ENCODE results near the gene VASN. TPM values are rescaled to one million over a fixed set of nuclear protein-coding genes. Genes with fewer than 3 reads are reported as not detected.

Gene VASN
- total and polyA plus RNA-seq, 3 experiments from 2014 or later: 0.31 TPM; not detected in 2

- POLR2A ChIA-PET: interaction anchor here (0.9 kb wide), 1 partner anchor 73 kb away, joined by 7 read pairs; the partner anchor contains the start of gene TFAP4
- H3K27ac Mint-ChIP-seq: peak overlapping the region in 6 of 8 donors; percentile 38 to 87 (median 62)
Observed at GRCh38 chr16:4345836-4346781, 25.5 kb upstream of the VASN start.

DNA sequence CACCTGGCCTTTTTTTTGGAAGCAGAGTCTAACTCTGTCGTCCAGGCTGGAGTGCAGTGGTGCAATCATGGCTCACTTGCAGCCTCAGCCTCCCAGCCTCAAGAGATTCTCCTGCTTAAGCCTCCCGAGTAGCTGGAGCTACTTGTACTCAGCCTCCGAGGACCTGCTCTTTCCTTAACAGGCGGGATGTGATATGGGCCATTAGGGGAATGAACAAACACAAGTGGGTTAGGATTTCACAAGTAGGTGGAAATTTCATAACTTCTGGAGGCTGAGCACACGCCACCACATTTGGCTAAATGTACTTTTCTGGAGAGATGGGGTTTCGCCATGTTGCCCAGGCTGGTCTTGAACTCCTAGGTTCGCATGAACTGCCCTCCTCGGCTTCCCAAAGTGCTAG, 24.6 kb upstream of the VASN start:
- Mint-ChIP-seq H3K9me3 (no peaks in the 10 kb centered on the region), H3K36me3 (peaks cover 0 to 13% (median 0%) of the 10 kb centered on the region in 3 donors), H3K4me3 (peak overlapping the region in 2 of 7 donors; percentile 19 to 60), H3K27ac (peak overlapping the region in 2 of 8 donors; percentile 14 to 41), H3K27me3 (no peaks in the 10 kb centered on the region), H3K4me1 (peaks cover 24 to 59% (median 34%) of the 10 kb centered on the region in 3 donors)
- CTCF ChIA-PET: interaction anchor here (1.4 kb wide), 1 partner anchor 17 kb away, joined by 4 read pairs; no protein-coding TSS in a partner anchor
- H3K4me1 ChIP-seq (ENCODE audit: insufficient read depth, low read length): peaks cover 16% of the 10 kb centered on the region
- H3K27me3 ChIP-seq (ENCODE audit: insufficient read depth, low read length, poor library complexity, severe bottlenecking): no peaks in the 10 kb centered on the region
- H3K4me3 ChIP-seq (ENCODE audit: low read length): no peak overlapping the region
- no peaks in the 10 kb centered on the region for H3K9me3 ChIP-seq (ENCODE audit: low read length)
- DNase-seq: no peak
- POLR2A ChIA-PET: no interaction called here
- H3K27ac ChIP-seq (ENCODE audit: low read depth, low read length): no peak overlapping the region
- H3K36me3 ChIP-seq (ENCODE audit: insufficient read depth, low read length): no peaks in the 10 kb centered on the region

More at GRCh38 chr16:4345836-4346781, 25.5 kb upstream of the VASN start:
- no peaks in the 10 kb centered on the region for H3K36me3 ChIP-seq (ENCODE audit: insufficient read depth, low read length)
- no peaks in the 10 kb centered on the region for H3K9me3 ChIP-seq (ENCODE audit: low read length)
- Mint-ChIP-seq H3K27me3 (no peaks in the 10 kb centered on the region), H3K4me1 (peaks cover 20 to 51% (median 27%) of the 10 kb centered on the region in 3 donors), H3K36me3 (peaks cover 0 to 12% (median 0%) of the 10 kb centered on the region in 3 donors), H3K4me3 (peak overlapping the region in 2 of 7 donors; percentile 44 to 48), H3K9me3 (no peaks in the 10 kb centered on the region)
- no peak overlapping the region for H3K4me3 ChIP-seq (ENCODE audit: low read length)
- H3K27ac ChIP-seq (ENCODE audit: low read depth, low read length): no peak overlapping the region
- no peaks in the 10 kb centered on the region for H3K27me3 ChIP-seq (ENCODE audit: insufficient read depth, low read length, poor library complexity, severe bottlenecking)
- CTCF ChIA-PET: interaction anchor here (0.8 to 1.4 kb wide), 3 partner anchors 13 to 92 kb away, joined by 3 to 4 read pairs (median 3); no protein-coding TSS in a partner anchor
- DNase-seq: no peak
- H3K4me1 ChIP-seq (ENCODE audit: insufficient read depth, low read length): peaks cover 9% of the 10 kb centered on the region

- ChIA-PET CTCF (interaction anchor here (1.0 kb wide), 1 partner anchor 276 kb away, joined by 3 read pairs; the partner anchor contains the start of gene MGRN1), POLR2A (no interaction called here)
- H3K36me3 ChIP-seq (ENCODE audit: insufficient read depth, low read length): no peaks in the 10 kb centered on the region
- no peaks in the 10 kb centered on the region for H3K27me3 ChIP-seq (ENCODE audit: insufficient read depth, low read length, poor library complexity, severe bottlenecking)
- Mint-ChIP-seq H3K9me3 (no peaks in the 10 kb centered on the region), H3K4me3 (peak overlapping the region in 5 of 7 donors; percentile 13 to 52 (median 27)), H3K36me3 (peaks cover 0 to 13% (median 0%) of the 10 kb centered on the region in 3 donors), H3K4me1 (peaks cover 24 to 59% (median 34%) of the 10 kb centered on the region in 3 donors), H3K27ac (peak overlapping the region in 5 of 8 donors; percentile 44 to 84 (median 60)), H3K27me3 (no peaks in the 10 kb centered on the region)
- H3K4me1 ChIP-seq (ENCODE audit: insufficient read depth, low read length): peaks cover 16% of the 10 kb centered on the region
- no peaks in the 10 kb centered on the region for H3K9me3 ChIP-seq (ENCODE audit: low read length)
- DNase-seq: no peak
- no peak overlapping the region for H3K4me3 ChIP-seq (ENCODE audit: low read length)
- H3K27ac ChIP-seq (ENCODE audit: low read depth, low read length): no peak overlapping the region
Observed at GRCh38 chr16:4347765-4348509, 23.7 kb upstream of the VASN start.

DNA sequence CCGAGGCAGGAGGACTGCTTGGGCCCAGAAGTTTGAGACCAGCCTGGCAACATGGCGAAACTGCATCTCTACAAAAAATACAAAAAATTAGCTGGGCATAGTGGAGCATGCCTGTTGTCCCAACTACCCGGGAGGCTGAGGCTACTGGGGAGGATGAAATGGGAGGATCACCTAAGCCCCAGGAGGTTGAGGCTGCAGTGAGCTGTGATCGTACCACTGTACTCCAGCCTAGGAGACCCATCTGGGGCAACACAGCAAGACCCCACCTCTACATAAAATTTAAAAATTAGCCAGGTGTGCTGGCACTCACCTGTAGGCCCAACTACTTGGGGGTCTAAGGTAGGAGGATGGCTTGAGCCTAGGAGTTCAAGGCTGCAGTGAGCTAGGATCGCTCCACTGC, 22.3 kb upstream of the VASN start:
- H3K4me1 Mint-ChIP-seq: peaks cover 22 to 55% (median 34%) of the 10 kb centered on the region in 3 donors
- no peak for DNase-seq
- H3K27me3 Mint-ChIP-seq: peaks cover 0 to 3% of the 10 kb centered on the region in 2 donors
- peaks cover 0 to 21% (median 0%) of the 10 kb centered on the region in 3 donors for H3K36me3 Mint-ChIP-seq
- no peaks in the 10 kb centered on the region for H3K36me3 ChIP-seq (ENCODE audit: insufficient read depth, low read length)
- peak overlapping the region in 4 of 7 donors; percentile 12 to 48 (median 35) for H3K4me3 Mint-ChIP-seq
- no peaks in the 10 kb centered on the region for H3K9me3 Mint-ChIP-seq
- ChIA-PET CTCF (interaction anchor here (0.8 to 2.2 kb wide), 6 partner anchors 8 to 60 kb away, joined by 3 to 5 read pairs (median 4); no protein-coding TSS in a partner anchor), POLR2A (interaction anchor here (1.3 kb wide), 1 partner anchor 65 kb away, joined by 4 read pairs; no protein-coding TSS in a partner anchor)
- H3K27ac ChIP-seq (ENCODE audit: low read depth, low read length): no peak overlapping the region
- no peaks in the 10 kb centered on the region for H3K27me3 ChIP-seq (ENCODE audit: insufficient read depth, low read length, poor library complexity, severe bottlenecking)
- H3K4me3 ChIP-seq (ENCODE audit: low read length): no peak overlapping the region
- H3K9me3 ChIP-seq (ENCODE audit: low read length): no peaks in the 10 kb centered on the region
- peak overlapping the region in 2 of 8 donors; percentile 8 to 29 for H3K27ac Mint-ChIP-seq
- peaks cover 16% of the 10 kb centered on the region for H3K4me1 ChIP-seq (ENCODE audit: insufficient read depth, low read length)

GRCh38 chr16:4350365-4350786, 21.3 kb upstream of the VASN start:
- H3K9me3 Mint-ChIP-seq: no peaks in the 10 kb centered on the region
- no peaks in the 10 kb centered on the region for H3K9me3 ChIP-seq (ENCODE audit: low read length)
- H3K27ac Mint-ChIP-seq: peak overlapping the region; percentile 84 to 99 (median 90)
- H3K4me1 Mint-ChIP-seq: peaks cover 20 to 48% (median 29%) of the 10 kb centered on the region in 3 donors
- H3K27me3 Mint-ChIP-seq: peaks cover 0 to 3% of the 10 kb centered on the region in 2 donors
- peak overlapping the region; percentile 70 for H3K4me3 ChIP-seq (ENCODE audit: low read length)
- peak overlapping the region; percentile 91 to 99 (median 93) for H3K4me3 Mint-ChIP-seq
- peak overlapping the region; percentile 73 for H3K27ac ChIP-seq (ENCODE audit: low read depth, low read length)
- H3K36me3 Mint-ChIP-seq: peaks cover 0 to 30% (median 0%) of the 10 kb centered on the region in 3 donors
- H3K27me3 ChIP-seq (ENCODE audit: insufficient read depth, low read length, poor library complexity, severe bottlenecking): no peaks in the 10 kb centered on the region
- CTCF ChIA-PET: interaction anchor here (0.9 to 2.2 kb wide), 5 partner anchors 8 to 52 kb away, joined by 3 to 7 read pairs (median 5); no protein-coding TSS in a partner anchor
- POLR2A ChIA-PET: interaction anchor here (0.6 to 1.3 kb wide), 3 partner anchors 64 to 521 kb away, joined by 3 to 4 read pairs (median 4); no protein-coding TSS in a partner anchor
- H3K36me3 ChIP-seq (ENCODE audit: insufficient read depth, low read length): no peaks in the 10 kb centered on the region
- DNase-seq: no peak
- H3K4me1 ChIP-seq (ENCODE audit: insufficient read depth, low read length): peaks cover 16% of the 10 kb centered on the region

DNA sequence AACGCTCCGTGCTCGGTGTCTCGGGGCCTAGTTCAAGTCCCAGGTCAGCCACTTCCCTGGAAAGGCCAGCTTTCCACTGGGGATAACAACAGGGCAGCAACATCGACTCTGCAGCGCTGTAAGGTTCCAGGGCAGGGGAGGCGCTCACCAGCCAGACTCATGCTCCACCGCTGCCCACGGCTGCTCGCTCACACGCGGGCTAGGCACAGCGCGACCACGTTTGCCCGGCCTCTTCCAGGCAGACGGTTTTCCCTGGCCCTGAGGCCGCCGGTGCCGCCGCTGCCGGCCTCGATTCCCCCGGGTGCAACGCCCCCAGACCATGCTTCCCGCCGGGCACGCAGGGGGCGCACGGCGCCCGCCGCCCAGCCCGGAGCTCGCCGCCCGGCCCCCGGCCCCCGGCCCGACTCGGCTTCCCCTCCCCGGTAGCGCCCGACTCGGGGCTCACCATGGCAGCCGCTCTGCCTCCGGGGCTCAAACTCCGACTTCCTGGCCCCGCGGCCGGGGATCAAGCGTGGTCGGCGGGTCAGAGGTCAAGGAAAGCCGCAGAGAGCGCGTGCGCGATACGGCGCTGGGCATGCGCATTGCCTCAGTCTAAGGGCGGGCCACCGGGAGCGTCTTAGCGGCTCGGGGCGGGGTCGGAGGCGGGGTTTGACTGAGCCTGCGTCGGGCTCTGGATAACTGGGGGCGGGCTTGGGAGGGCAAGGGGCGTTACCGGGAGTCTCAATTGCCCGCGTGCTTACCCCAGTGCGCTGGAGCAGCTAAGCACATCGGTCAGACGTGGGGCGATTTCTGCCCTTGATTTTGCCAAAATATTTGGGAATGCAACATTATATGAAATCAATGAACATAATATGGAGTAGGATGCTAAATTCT, 20.6 kb upstream of the VASN start, which contains the start of gene PAM16:
Gene PAM16, minus strand, starts transcription at position 535 of the 873 bp plus-strand sequence. Its CDS starts 87 bp downstream, at position 448.
- peak within 1 kb of the TSS; percentile 84 to 99 (median 92) for H3K27ac Mint-ChIP-seq
- DNase-seq: peak; percentile 98

More for the DNA sequence above, 20.6 kb upstream of the VASN start, which contains the start of gene PAM16:
- ChIA-PET CTCF (interaction anchor here (0.9 to 2.2 kb wide), 7 partner anchors 7 to 62 kb away, joined by 3 to 7 read pairs (median 4); no protein-coding TSS in a partner anchor), POLR2A (interaction anchor here (0.6 to 1.3 kb wide), 6 partner anchors 41 to 520 kb away, joined by 3 to 4 read pairs (median 4); no protein-coding TSS in a partner anchor)
- Mint-ChIP-seq H3K36me3 (peaks cover 0 to 30% (median 0%) of the 10 kb centered on the region in 3 donors), H3K4me1 (peaks cover 20 to 41% (median 27%) of the 10 kb centered on the region in 3 donors), H3K9me3 (no peaks in the 10 kb centered on the region), H3K27me3 (peaks cover 0 to 3% of the 10 kb centered on the region in 2 donors), H3K4me3 (peak within 1 kb of the TSS; percentile 91 to 99 (median 93))
- no peaks in the 10 kb centered on the region for H3K36me3 ChIP-seq (ENCODE audit: insufficient read depth, low read length)
- no peaks in the 10 kb centered on the region for H3K9me3 ChIP-seq (ENCODE audit: low read length)
- no peaks in the 10 kb centered on the region for H3K27me3 ChIP-seq (ENCODE audit: insufficient read depth, low read length, poor library complexity, severe bottlenecking)
- peaks cover 16% of the 10 kb centered on the region for H3K4me1 ChIP-seq (ENCODE audit: insufficient read depth, low read length)
- H3K4me3 ChIP-seq (ENCODE audit: low read length): peak within 1 kb of the TSS; percentile 70
- peak within 1 kb of the TSS; percentile 73 for H3K27ac ChIP-seq (ENCODE audit: low read depth, low read length)

Measured in CD8-positive, alpha-beta memory T cell (primary cell).